NCI-H345 treated with DMSO at 0.1 percent for 48 hours (cell line): ENCODE measurements around the gene ZNF777.
"Not testable (repeated sequence)": the region's sequence is repeated elsewhere in the genome, so short reads cannot be mapped to it uniquely, and the experiment has no call there.

Experiments
- DNase-seq: peaks from one replicate; lab custom pipeline; 2025; ENCODE audit not compliant: unreplicated experiment; lab: John Stamatoyannopoulos, UW

Gene ZNF777

DNA sequence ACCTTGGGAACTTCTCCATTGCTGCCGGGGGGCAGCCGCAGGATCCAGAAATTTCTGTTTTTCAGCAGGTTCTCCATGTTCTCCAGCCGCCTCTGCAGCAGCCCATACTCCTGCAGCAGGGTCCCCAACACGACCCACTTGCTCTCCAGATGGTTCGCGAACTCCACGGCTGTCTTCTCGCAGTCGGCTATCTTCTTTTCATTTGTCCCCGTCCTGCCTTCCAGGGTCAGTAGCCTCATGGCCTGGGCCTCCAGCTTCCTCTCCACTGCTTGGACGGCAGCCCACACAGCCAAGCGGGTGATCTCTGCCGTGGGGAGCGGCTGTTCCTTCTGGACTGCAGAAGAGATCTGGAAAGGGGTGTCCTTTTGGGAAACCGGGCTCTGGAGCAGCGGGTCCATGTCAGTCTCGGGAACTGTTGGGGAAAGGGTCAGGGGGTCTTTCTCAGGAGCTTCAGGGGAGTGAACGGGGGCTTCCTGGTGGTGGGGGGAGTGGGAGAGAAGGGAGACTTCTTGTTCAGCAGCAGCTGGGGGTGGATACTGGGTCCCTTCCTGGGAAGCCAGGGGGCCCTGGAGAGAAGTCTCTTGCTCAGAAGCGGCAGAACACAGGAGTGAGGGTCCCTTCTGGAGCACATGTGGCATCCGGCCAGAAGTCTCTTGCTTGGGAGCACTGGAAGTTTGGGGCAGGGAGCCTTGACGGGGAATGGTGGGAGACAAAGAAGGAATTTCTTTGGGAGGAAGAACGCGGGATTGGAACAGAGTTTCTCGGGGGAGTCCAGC lies 5.5 kb downstream of the ZNF777 start:
- DNase-seq = no peak

DNA sequence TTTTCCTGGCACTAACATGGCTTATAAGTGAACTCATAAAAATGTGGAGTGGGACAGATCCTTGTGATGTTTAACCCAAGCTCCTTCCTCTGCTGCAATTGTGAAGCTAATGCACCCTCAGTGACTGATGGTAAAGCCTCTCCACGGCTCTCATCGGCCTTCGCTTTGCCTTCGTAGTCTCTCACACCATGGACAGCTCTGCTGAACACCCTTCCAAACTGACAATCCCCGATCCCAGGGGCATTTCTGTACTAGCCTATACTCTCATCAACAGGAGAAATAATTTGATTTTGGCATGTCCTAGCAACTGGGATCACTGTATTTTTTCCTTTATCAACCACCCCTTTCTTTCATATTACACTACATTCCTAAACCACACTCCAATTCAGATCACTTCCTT lies 6.1 kb downstream of the ZNF777 start:
- no peak for DNase-seq

DNA sequence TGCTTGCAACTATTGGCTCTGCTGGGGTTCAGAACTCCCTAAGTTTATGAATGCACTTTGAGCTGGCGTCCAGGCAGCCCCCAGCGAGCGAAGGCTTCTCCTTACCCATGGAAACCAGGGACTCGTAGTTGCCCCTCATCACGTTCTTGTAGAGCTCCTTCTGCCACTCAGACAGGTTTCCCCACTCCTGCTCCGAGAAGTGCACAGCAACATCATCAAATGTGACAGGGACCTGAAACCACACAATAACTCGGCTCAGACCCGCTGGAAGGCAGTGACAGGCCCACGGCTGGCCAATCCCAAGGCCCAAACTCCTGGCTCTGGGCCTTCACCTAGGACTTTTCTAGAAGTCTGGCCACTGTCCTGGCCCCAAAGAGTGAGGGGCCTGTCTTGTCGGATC lies 6.9 kb downstream of the ZNF777 start:
- DNase-seq = no peak

DNA sequence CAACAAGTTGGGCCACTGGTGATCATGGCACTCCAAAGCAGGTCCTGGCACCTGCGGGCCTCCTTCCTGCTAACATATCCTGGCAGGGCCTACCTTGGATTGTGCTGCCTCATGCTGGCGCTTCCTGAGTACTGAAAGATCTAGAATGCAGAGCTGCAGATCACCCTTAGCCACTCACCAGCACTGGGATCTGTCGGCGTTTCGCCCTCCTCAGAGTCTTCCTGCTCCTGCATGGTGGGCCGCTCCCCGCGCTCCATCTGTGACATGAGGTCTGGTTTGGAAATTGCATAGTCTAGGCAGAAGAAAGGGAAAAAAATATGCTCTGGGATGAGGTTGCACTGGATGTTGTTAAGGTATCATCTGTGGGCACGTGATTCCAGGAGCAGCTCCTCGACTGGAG lies 10.0 kb downstream of the ZNF777 start:
- DNase-seq = no peak

DNA sequence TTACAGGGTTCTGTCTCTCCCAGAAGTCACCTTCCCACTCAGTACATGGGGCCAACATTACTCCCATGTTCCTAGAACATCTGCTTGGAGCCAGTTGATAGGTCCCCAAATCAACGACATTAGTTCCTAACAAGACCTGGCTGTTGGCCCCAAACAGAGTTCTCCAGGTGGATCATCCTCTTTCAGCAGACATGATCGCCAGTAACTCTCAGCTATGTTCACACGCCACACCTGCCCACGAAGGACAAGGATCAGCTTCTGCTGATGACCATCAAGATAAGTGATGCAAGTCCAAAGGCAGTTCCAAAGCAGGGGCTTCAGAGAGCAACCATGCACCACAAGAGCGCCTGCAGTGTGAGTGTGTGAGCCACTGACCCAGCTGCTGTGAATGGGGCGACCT lies 11.0 kb downstream of the ZNF777 start:
- no peak for DNase-seq

DNA sequence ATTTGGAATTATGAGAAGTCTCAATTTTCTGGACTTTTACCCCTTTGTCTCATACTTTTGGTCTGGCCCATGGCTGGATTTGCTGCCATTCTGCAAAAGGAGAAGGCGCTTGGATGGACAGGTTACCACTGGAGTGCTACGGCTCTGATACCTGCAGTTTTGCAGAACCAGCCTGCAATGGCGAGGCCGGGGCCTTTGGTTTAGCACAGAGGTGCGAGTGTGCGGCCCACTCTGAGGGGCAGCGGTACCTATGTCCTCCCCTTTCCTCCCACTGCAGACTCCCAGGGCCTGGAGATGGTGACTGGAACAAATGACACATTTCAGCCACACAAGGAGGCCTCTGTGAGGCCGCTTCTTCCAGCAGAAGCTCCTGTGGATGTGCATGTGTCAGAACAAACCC lies 11.9 kb downstream of the ZNF777 start:
- no peak for DNase-seq

DNA sequence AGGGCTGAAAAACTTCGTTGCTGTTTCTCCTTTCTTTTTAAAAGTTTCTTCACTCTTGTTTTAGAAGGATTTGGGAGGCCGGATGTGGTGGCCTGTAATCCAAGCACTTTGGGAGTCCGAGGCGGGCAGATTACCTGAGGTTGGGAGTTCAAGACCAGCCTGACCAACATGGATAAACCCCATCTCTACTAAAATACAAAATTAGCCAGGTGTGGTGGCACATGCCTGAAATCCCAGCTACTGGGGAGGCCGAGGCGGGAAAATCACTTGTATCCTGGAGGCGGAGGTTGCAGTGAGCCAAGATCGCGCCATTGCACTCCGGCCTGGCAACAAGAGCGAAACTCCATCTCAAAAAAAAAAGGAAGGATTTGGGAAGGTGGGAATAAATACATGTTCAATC lies 14.8 kb downstream of the ZNF777 start:
- not testable (repeated sequence) for DNase-seq

DNA sequence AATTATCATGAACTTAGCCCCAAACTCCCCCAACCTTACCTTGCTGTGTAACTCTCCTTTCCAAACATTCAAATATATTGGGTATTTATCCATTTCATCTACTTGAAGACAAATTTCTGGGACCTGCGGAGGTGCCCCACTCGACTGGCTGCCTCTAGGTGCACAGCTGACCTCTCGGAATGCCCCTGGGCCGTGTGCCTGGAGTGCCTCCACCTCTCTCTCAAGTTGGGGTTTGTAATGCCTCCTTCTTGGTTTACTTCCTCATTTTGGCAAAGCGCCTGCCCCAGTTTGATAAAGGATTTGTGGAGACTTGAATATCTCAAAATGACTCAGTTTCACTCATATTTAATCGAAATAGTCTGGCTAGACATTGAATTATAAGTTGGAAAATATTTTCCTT lies 16.6 kb downstream of the ZNF777 start:
- DNase-seq = no peak

DNA sequence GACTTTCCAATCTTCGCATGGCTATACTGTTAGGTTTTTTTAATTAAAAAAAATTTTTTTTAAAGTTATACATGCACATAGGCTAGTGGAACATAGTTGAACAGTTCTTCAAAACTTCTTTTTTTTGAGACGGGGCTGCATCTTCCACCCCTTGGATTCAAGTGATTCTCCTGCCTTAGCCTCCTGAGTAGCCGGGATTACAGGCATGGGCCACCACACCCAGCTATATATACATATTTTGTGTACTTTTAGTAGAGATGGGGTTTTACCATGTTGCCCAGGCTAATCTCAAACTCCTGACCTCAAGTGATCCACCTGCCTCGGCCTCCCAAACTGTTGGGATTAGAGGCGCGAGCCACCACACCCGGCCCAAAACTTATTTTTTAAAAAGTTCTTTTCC lies 17.3 kb downstream of the ZNF777 start:
- DNase-seq = no peak

DNA sequence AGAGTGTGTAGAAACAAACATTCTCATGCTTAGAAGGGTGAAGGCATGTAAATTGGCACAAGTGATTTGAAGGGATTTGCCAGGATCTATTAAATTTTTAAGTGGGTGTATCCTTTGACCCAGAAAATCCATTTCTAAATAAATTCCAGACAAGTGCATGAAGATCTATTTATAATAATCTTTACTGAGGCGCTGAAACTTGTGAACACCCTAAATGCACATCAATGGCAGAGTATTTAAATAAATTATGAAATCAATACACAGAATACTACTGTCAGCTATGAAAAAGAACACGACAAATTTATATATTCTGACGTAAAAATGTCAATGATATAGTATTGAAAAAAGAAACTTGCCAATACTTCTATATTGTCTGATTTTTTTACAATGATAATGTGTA lies 17.9 kb downstream of the ZNF777 start:
- DNase-seq = no peak

DNA sequence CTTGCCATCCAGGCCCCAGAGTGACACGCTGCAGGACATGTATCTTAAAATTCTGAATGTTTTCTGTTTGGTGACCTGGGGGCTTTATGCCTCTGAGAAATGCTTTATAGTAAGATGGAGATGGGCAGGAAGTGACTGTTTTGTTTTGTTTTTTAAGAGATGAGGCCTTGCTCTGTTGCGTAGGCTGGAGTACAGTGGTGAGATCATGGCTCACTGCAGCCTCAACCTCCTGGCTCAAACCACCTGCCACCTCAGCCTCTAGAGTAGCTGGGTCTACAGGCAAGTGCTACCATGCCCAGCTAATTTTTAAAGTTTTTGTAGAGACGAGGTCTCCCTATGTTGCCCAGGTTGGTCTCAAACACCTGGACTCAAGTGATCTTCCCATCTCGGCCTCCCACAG lies 20.6 kb downstream of the ZNF777 start:
- DNase-seq = no peak

DNA sequence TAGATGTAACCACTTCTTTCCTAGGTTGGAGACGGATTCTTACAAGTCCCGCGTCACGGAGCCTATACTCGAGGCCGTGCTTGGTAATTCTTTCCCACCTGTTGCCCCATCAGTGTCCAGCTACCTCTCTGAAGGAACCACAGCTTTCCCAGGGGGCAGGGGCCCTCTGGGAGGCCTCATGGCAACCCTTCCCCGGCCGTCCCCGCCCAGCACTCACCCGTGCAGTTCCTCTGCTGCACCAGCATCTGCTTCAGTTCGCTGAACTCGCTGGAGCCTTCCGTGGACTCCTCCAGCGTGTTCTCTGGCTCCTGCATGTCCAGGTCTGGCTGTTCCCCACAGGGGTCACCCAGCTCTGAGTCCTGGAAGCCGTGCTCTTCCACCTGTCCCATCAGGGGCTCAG lies 24.5 kb downstream of the ZNF777 start:
- DNase-seq = no peak

DNA sequence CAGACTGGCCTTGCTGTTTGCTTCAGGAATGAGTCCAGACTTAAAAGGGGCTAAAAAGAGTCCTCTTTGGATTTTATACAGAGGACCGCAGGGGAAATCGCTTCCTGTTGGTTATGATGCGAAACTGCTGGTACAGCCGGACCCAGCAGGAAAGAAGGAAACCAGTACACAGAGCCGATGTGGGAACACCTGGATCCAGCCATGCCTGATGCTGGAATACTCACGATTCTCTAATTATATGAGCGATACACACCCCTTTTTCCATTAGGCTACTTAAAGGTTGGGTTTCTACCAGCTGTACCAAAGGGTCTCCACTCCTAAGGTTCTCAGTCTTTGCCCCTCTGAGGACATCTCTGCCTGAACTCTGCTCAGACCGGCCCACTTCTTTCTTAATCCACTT lies 27.7 kb downstream of the ZNF777 start:
- no peak for DNase-seq

DNA sequence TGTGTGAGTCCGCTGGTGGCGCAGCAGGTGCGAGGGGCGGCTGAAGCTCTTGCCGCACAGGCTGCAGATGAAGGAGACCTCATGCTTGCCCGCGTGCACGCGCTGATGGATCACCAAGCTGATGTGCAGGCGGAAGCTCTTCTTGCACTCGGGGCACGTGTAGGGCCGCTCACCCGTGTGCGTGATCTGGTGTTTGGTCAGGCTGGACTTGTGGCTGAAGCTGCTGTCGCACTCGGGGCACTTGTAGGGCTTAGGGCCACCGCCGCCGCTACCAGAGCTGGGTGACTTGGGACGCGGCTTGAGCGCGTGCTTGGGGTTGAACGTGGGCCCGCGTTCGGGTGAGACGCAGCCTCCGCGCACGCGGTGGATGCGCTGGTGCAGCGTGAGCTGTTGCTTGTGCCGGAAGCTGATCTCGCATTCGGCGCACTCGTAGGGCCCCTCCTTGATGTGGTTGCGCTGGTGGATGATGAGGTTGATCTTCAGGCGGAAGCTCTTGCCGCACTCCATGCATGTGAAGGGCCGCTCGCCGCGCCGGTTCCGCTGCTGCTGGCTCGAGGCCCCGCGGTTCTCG lies 28.7 kb downstream of the ZNF777 start:
- no peak for DNase-seq

DNA sequence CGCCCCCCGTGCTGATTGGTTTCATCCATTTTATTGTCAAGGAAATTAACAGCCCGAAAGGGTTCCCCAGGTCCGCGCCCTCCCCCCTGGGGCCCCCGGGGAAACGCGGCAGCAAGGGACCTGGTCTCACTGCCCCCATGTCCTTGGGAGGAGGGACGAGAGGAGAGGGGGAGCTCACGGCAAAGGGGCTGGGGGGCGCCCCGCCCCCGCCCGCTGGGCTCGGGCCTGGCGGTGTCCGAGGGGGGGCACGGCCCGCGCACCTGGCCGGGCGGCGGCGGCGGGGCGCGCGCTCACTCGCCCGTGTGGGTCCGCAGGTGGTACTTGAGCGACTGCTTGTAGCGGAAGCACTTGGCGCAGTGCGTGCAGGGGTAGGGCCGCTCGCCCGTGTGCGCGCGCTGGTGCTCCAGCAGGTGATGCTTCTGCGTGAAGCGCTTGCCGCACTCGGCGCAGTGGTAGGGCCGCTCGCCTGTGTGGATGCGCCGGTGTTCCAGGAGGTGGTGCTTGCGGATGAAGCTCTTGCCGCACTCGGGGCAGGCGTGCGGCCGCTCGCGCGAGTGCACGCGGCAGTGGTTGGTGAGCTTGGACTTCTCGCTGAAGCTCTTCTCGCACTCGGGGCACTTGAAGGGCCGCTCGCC lies 29.3 kb downstream of the ZNF777 start:
- DNase-seq = no peak

DNA sequence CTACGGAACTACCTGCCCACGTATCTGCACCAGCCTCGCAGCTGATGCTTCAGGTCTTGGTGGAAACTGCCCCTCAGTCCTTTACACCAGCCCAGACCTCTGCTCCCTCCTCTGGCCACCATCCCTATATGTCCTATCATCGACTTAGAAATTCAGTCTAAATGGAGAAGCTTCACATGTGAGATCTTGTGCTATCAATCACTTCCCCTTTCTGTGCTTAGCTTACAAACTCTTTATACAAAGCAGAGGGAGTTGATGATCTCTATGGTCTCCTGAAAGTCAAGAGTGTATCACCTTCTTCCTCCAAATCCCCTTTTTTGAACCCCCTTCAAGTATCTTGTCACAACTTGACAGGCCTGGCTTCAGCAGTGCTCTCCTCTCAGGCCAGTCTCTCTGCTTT lies 30.7 kb downstream of the ZNF777 start:
- no peak for DNase-seq

DNA sequence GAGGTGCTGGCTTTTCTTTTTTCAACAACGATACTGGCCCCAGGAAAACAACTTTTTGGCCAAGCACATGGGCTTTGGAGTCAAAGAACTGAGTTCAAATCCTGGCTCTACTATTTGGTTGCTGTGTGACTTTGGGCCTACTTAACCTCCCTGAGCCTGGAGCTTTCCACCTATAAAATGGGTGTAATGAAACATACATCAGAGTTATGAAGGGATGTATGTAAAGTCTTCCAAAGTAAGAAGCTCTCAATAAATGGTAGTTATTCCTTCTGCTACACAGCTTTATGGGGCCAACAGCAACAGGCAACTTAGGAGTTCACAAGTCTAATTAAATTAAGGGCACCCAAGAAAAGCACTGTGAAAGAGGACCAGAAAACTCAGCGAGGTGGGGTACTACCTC lies 33.0 kb downstream of the ZNF777 start:
- no peak for DNase-seq

DNA sequence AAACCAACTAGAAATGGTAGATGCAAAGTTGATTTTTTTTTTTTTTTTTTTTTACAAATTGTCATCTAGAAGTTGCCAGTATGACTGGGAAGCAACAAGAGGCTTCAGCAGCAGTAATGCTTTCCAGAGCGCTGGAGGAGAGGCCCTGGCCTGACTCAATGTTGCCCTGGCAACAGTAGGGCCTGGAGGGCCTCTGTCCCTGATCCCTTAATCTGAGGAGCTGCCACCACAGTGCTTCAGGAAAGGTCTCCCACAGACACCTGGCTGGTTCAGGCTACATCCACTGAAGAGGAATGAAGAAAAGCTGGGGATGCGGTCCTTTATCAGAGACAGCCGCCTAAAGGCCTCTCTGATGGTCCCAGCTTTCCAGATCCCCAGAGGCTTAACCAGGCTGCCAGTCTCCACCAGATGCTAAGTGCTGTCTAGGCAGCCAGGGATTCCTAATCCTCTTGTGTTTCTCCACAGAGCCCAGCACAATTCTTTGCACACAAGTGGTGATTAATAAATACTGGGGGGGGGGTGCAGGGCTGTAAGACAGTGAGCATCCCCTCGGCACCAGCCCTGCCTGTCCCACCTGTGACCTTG lies 33.7 kb downstream of the ZNF777 start:
- no peak for DNase-seq

DNA sequence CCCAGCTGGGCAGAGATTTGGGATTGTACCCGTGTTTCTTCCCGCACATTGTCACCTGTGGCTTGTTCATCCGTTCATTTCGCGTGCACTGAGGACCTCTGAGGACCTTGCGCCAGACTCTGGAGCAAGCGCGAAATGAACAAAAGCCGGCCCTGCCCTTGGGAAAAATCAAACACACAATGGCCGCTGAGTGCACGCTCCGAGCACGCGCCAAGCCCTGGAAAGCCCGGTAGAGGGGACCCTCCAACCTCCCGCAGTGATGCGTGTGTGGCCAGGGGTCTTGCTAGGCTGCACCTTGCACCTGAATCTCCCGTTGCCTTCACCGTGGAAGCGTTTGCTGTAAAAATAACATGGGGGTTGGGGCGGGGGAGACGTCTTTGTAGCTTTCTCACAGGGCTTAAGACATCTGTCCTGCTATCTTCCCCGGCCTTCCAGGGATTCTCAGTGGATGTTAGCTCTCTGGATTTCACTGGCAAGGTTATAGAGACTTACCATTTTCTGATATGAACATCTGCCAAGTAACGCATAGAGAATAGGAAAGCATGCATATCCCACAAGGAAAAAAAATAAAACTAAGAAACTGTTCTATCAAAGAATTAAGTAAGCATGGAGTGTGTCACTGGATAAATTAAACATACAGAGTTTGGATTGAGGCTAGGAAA lies 37.3 kb downstream of the ZNF777 start:
- DNase-seq = no peak

DNA sequence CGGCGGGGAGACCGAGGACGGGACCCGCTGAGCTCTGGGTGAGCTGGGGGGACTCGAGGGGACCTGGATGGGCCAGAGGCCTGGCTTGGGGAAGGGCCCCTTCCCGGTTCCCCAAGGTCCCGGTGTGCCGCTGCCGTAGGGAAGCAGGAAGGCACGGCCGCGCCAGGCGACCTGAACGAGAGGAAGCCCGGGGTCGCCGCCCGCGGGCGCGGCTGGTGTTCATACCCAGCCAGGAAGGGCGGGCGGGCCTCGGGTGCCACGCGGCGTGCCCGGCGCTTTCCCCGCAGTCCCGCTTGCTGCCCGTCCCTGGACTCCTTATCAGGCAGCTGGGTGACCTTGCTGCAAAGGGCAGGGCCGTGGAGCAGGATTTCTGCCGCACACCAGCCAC lies 38.0 kb downstream of the ZNF777 start:
- no peak for DNase-seq

DNA sequence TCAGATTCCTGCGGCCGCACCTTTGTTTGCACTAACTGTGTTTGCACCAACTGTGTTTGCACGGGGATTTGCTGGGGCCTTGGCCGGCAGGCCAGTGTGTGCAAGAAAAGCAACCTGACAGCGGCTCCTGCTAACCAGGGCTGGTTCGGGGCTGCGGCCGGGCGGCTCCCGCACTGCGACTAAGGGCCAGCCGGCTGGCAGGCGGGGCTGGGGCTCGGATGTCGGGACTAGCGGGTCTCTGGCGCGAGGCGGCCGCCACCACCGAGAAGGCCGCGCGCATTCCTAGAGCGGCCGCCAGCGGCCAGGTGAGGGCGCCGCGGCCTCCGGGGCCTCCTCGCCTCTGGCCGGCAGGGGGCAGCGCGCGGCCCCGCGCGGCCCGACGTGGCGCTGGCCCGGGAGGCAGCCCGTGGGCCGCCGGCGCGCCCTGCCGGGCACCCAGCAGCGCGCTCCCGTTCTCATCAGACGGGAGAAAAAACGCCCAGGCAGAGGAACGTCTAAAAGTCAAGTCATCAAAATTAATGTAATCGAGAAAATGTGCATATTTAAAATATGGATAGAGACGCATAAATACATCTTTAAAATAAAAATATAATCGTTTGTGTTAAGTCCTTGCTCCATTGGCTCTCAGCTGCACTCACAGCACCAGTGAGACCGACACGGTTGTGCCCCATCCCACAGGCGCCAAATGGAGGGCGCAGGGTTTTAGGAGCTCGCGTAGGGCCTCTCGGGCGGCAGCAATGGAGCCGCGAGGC lies 38.5 kb downstream of the ZNF777 start:
- peak; percentile 67 for DNase-seq
